Activated CD4-positive, alpha-beta T cell treated with anti-CD3 and anti-CD28 coated beads, Interleukin-2, amount 10 ng/mL, durations not matched to agents 7 days and 5 days (primary cell): Measurements from ENCODE around the gene TPST2. TPM values are rescaled to one million over a fixed set of nuclear protein-coding genes. Genes with fewer than 3 reads are reported as not detected.
A peak's percentile ranks its signal among the peaks of the same experiment; 100 is the strongest.
"Not testable (repeated sequence)": the region's sequence is repeated elsewhere in the genome, so short reads cannot be mapped to it uniquely, and the experiment has no call there.

Experiments used
- CTCF ChIA-PET: fragments of 350-600 bp; sonication (Branson Sonifier 250); formaldehyde crosslinking; loops from one replicate; lab custom pipeline; 2021; ENCODE audit warnings: antibody characterized with exemption; lab: Charles Lee
- POLR2A ChIA-PET: fragments of 350-600 bp; sonication (Branson Sonifier 250); formaldehyde crosslinking; loops from one replicate; lab custom pipeline; 2021; ENCODE audit warnings: antibody characterized with exemption; lab: Charles Lee
- DNase-seq: peaks from one replicate; pipeline ENCODE4 v3.0.0-alpha.2; 2020
- H3K27ac Mint-ChIP-seq: one replicate; pipeline ENCODE4 v1.8.0; 2021; ENCODE audit warnings: mild to moderate bottlenecking, moderate library complexity, mixed read lengths
- H3K27me3 Mint-ChIP-seq: one replicate; pipeline ENCODE4 v1.8.0; 2021; ENCODE audit warnings: mixed read lengths
- H3K36me3 Mint-ChIP-seq: one replicate; pipeline ENCODE4 v1.8.0; 2021; ENCODE audit warnings: low read depth, mixed read lengths
- H3K4me1 Mint-ChIP-seq: one replicate; pipeline ENCODE4 v1.8.0; 2021; ENCODE audit warnings: mixed read lengths
- H3K4me3 Mint-ChIP-seq: one replicate; pipeline ENCODE4 v1.8.0; 2021; ENCODE audit warnings: mild to moderate bottlenecking, moderate library complexity, mixed read lengths
- H3K9me3 Mint-ChIP-seq: one replicate; pipeline ENCODE4 v1.8.0; 2021; ENCODE audit warnings: mixed read lengths
- total RNA-seq, 2 experiments: library from RNA; stranded (reverse); gene quantifications; one replicate each; pipeline ENCODE4 v1.2.3, GENCODE V29; 2021

The TPST2 gene
- total RNA-seq, 2 experiments from 2014 or later = 25.9 to 26.3 TPM

DNA sequence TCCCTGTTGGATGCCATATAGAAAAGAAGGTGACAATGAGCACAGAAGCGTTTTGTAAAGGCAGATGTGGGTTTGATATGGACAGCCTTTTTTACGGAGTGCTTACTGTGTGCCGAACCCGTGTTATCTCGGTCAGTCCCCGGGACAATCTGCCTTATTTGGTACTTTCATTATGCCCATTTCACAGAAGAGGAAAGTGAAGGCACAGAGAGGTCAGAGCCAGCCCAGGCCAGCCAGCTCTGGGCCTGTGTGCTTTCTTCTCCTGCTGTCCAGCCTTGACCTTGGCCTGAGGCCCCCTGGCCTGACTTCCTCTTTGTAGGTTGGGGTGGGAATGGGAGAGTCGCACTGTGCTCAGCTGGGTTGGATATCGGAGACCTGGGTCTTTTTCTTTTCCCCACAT lies 28.5 kb upstream of the TPST2 start:
- Mint-ChIP-seq H3K36me3 (no peaks in the 10 kb centered on the region), H3K4me1 (peaks cover 16% of the 10 kb centered on the region), H3K4me3 (no peak overlapping the region), H3K27ac (no peak overlapping the region), H3K27me3 (peaks cover 11% of the 10 kb centered on the region), H3K9me3 (no peaks in the 10 kb centered on the region)
- POLR2A ChIA-PET = no interaction called here
- CTCF ChIA-PET = no interaction called here
- DNase-seq = no peak

DNA sequence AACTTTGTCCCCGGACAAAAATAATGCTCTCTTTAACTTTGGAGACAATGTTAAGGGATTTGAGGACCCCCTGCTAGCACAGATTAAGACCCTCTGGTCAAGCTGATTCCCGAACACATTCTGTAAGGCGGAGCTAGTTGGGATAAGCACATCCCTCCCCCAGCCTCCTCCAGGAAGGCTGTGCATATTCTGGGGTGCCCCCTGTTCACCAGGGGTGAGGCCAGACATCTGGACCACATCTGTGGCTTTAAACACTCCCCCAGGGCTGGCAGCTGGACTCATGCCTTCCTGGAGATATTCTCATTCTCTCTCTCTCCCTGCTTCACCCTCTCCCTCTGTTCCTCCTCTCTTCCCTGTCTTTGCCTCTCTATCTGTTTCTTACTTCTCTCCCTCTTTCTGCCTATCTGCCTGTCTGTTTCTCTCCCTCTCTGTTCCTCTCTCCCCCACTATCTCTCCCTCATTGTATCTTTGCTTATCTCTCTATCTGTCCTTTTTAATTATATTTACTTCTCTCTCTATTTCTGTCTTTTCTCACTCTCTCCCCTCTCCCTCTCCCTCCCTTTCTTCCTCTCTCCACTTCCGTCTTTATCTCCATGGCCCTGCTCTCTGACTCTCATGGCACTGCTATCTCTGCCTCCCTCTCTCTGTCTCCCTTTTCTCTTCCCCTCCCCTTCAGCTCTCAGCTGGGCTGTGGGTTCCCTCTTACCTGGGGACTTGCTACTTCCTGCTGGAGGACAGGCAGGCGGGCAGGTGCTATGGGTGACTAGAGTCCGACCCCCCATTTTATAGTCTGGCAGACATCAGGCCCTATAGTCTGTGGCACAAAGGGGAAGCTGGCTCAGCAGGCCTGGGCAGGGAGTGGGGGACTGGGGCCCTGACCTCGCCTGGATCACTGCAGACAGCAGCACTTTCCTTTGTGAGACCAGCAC lies 27.6 kb upstream of the TPST2 start, which contains the start of gene CRYBB1:
Gene CRYBB1 (minus strand): TSS at position 757 of the 929 bp plus-strand sequence. CDS start 1,708 bp downstream, outside the sequence.
- Mint-ChIP-seq H3K27ac (peak within 1 kb of the TSS; percentile 54), H3K4me1 (peaks cover 18% of the 10 kb centered on the region), H3K9me3 (no peaks in the 10 kb centered on the region), H3K4me3 (no peak within 1 kb of the TSS), H3K36me3 (no peaks in the 10 kb centered on the region), H3K27me3 (peaks cover 12% of the 10 kb centered on the region)
- DNase-seq = no peak
- POLR2A ChIA-PET = no interaction called here
- CTCF ChIA-PET = no interaction called here

DNA sequence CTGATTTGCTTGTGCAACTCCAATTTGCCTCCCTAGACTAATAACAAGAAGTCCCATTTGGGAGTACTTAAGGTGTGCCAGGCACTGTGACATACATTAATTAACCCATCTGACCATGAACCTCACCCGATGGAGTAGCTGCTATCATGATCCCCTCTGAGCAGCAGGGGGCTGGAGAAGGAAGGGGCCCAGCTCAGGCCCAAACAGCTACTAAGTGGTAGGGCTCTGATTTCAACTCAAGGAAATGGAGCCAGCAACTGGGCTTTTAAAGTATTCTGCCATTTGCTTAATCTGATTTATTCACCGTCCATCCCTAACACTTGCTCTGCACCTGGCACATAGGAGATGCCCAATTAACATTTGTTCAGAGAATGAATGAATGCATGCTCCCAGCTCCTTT lies 26.7 kb upstream of the TPST2 start:
- Mint-ChIP-seq H3K27me3 (peaks cover 12% of the 10 kb centered on the region), H3K4me3 (no peak overlapping the region), H3K36me3 (no peaks in the 10 kb centered on the region), H3K4me1 (peaks cover 18% of the 10 kb centered on the region), H3K9me3 (no peaks in the 10 kb centered on the region), H3K27ac (no peak overlapping the region)
- POLR2A ChIA-PET = no interaction called here
- no peak for DNase-seq
- CTCF ChIA-PET = interaction anchor here (1.0 kb wide), 1 partner anchor 11 kb away, joined by 3 read pairs; no protein-coding TSS in a partner anchor

DNA sequence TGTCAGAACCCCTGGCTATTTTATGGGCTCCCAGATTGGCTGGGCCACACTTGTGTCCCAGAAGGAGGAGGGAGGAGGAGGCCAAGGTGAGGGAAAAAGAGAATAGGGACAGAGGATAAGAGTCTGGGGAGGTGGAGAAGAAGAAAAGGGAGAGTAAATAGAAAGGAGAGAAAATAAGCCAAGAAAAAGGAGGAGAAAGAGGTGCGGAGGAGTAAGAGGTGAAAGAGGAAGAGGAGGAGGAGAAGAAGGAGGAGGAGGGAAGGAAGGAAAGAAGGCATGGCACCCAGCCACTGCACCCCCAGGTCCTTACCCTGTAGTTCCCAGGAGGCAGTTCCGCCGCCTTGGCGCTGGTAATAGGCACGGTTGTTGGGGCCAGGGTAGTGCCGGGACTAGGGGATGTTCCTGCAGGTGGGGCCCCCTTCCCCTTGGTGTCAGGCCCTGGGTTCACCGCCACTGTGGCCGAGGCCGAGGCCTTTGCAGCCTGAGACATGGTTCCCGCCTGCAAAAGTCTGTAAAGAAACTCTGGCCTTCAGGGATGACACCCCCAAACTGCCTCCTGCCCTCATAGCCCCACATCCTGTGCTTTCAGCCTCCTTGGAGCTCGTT lies 26.0 kb upstream of the TPST2 start:
- no peak overlapping the region for H3K4me3 Mint-ChIP-seq

DNA sequence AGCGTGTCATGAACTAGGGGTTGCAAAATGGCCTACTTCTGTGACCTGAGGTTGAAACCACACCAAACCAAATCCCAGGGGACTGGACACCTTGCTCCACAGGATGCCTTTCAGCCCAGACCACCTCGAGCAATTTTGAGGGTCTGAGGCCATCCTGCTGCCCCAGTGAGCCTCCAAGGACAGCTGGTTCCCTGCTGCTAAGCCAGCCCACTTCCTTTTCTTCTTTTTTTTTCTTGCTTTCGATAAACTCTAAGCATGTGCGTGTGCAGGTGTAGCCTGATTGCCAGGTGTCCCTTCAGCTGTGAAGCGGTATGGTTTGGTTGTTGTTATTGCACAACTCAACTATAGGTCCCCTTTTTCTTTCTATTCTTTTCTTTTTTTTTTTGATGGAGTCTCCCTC lies 25.2 kb upstream of the TPST2 start:
- H3K27ac Mint-ChIP-seq = no peak overlapping the region
- peaks cover 12% of the 10 kb centered on the region for H3K27me3 Mint-ChIP-seq
- DNase-seq = no peak
- ChIA-PET CTCF (interaction anchor here (0.6 kb wide), 1 partner anchor 9 kb away, joined by 3 read pairs; no protein-coding TSS in a partner anchor), POLR2A (no interaction called here)
- no peak overlapping the region for H3K4me3 Mint-ChIP-seq
- peaks cover 28% of the 10 kb centered on the region for H3K4me1 Mint-ChIP-seq
- no peaks in the 10 kb centered on the region for H3K9me3 Mint-ChIP-seq
- H3K36me3 Mint-ChIP-seq = no peaks in the 10 kb centered on the region

More for the DNA sequence above, 26.0 kb upstream of the TPST2 start:
- no peaks in the 10 kb centered on the region for H3K9me3 Mint-ChIP-seq
- H3K4me1 Mint-ChIP-seq = peaks cover 20% of the 10 kb centered on the region
- POLR2A ChIA-PET = no interaction called here
- H3K27ac Mint-ChIP-seq = no peak overlapping the region
- H3K36me3 Mint-ChIP-seq = no peaks in the 10 kb centered on the region
- DNase-seq = no peak
- CTCF ChIA-PET = interaction anchor here (1.0 kb wide), 1 partner anchor 11 kb away, joined by 3 read pairs; no protein-coding TSS in a partner anchor
- peaks cover 12% of the 10 kb centered on the region for H3K27me3 Mint-ChIP-seq

DNA sequence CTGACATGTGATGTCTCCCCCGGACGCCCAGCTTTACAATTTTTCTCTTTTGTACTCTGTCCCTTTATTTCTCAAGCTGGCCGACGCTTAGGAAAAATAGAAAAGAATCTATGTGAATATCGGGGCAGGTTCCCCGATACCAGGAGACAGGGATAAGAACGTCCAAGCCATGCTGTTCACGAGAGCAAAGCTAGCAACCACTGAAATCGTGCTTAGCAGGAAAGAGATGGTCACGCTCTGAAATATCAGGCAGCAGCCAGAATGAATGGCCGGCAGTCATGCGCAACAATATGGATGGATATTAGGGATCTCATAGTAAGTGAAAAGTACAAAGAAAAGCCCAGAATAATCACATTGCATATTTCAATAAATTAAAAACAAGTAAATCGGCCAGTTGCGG lies 24.4 kb upstream of the TPST2 start:
- POLR2A ChIA-PET = no interaction called here

DNA sequence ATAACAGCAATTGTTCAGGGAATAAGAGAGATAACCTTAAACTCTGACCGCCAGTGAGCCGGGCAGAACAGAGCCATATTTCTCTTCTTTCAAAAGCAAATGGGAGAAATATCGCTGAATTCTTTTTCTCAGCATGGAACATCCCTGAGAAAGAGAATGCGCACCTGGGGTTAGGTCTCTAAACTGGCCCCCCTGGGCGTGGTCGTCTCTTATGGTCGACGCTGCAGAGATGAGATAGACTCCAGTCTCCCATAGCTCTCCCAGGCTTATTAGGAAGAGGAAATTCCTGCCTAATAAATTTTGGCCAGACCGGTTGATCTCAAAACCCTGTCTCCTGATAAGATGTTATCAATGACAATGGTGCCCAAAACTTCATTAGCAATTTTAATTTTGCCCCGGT lies 23.8 kb upstream of the TPST2 start:
- H3K27ac Mint-ChIP-seq, H3K4me3 Mint-ChIP-seq, H3K36me3 Mint-ChIP-seq, POLR2A ChIA-PET, H3K9me3 Mint-ChIP-seq, DNase-seq: not testable (repeated sequence)
- peaks cover 18% of the 10 kb centered on the region for H3K27me3 Mint-ChIP-seq
- CTCF ChIA-PET = interaction anchor here (1.4 kb wide), 1 partner anchor 18 kb away, joined by 7 read pairs; no protein-coding TSS in a partner anchor
- peaks cover 39% of the 10 kb centered on the region for H3K4me1 Mint-ChIP-seq

More for the DNA sequence above, 24.4 kb upstream of the TPST2 start:
- CTCF ChIA-PET = no interaction called here
- Mint-ChIP-seq H3K4me1 (peaks cover 36% of the 10 kb centered on the region), H3K27me3 (peaks cover 15% of the 10 kb centered on the region), H3K4me3 (no peak overlapping the region), H3K27ac (no peak overlapping the region), H3K36me3 (no peaks in the 10 kb centered on the region), H3K9me3 (no peaks in the 10 kb centered on the region)
- no peak for DNase-seq

DNA sequence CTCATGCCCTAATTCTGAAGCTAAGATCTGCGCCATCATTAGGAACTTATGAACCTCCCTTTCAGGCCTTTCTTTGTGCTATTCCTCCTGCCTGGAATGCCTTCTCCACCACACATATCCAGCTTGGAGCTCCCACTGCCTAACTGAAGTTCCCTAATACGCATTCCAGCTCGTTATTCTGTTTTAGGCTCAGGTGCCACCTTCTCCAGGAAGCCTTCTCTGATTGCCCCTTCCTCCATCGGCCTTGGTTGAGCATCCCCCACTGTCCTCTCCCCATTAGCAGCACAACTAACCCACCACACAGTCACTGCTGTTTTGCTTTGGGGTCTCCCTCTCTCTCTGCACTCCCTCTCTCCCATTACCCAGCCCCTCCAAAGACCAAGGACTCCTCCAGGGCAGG lies 22.7 kb upstream of the TPST2 start:
- Mint-ChIP-seq H3K4me1 (peaks cover 37% of the 10 kb centered on the region), H3K27ac (no peak overlapping the region), H3K4me3 (no peak overlapping the region), H3K9me3 (no peaks in the 10 kb centered on the region), H3K27me3 (peaks cover 20% of the 10 kb centered on the region), H3K36me3 (no peaks in the 10 kb centered on the region)
- CTCF ChIA-PET = interaction anchor here (0.9 to 1.4 kb wide), 4 partner anchors 8 to 29 kb away, joined by 3 to 7 read pairs (median 4); no protein-coding TSS in a partner anchor
- POLR2A ChIA-PET = no interaction called here
- DNase-seq = no peak

DNA sequence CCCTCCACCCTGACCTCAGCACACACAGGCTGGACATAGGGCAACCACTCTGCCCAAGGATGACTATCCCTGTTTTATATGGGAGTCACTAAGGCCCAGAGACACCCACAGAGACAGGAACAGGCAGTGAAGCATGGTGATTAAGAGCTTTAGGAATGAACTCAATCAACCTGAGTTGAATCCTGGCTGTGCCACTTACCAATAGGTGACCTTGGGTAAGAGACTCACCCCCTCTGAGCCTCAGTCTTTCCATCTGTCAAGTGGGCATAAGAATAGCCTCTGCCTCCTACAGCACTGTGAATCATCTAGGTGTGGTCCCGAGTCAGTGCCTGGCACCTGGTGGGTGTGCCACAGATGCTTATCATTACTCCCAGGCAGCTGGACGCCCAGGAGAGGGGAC lies 21.1 kb upstream of the TPST2 start:
- CTCF ChIA-PET = interaction anchor here (1.3 to 1.6 kb wide), 2 partner anchors 17 to 108 kb away, joined by 4 to 5 read pairs; no protein-coding TSS in a partner anchor
- Mint-ChIP-seq H3K9me3 (no peaks in the 10 kb centered on the region), H3K27ac (peak overlapping the region; percentile 38), H3K4me3 (no peak overlapping the region), H3K27me3 (peaks cover 17% of the 10 kb centered on the region), H3K4me1 (peaks cover 27% of the 10 kb centered on the region), H3K36me3 (no peaks in the 10 kb centered on the region)
- DNase-seq = no peak
- POLR2A ChIA-PET = no interaction called here

DNA sequence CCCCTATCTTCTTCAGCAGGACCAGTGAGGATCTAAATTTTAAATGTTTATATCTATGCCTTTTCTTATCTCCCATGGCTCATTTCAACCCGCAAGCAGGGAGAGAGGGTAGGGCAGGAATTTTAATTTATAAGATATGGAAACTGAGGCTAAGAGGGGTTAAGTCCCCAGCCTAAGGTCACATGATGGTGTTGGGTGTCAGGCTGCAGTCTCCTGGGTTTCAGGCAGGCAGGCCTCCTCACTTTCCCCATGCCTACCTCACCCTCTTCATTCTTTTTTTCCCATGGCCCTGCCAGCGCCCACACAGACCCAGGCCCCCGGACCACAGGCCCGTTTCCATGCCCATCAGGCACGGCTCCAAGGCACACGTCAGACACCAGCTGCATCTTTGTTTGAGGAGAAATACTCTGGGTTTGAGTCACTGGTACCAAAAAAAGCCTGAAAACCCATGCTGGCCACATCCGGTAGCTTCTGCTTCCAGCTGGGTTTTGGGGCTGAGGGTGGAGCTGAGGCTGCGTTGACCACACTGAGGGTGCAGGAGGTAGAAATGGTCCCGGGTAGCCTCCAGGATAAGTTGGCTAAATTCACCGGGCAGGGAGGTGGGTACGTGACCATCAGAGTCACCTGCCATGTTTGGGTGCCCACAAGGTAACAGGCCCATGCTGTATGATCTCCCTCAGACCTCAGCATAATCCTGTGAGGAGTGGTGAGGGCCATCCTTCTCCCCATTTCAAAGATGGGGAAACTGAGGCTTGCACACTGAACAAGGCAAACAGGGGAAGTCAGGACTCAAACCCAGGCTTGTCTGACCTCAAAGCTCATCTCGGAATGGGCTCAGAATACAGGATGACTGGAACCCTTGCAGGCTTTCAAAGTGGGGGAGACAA lies 20.4 kb upstream of the TPST2 start:
- peaks cover 17% of the 10 kb centered on the region for H3K27me3 Mint-ChIP-seq
- H3K4me1 Mint-ChIP-seq = peaks cover 26% of the 10 kb centered on the region
- H3K36me3 Mint-ChIP-seq = no peaks in the 10 kb centered on the region
- no peaks in the 10 kb centered on the region for H3K9me3 Mint-ChIP-seq
- ChIA-PET CTCF (interaction anchor here (0.5 to 1.6 kb wide), 4 partner anchors 16 to 107 kb away, joined by 3 to 5 read pairs (median 4); no protein-coding TSS in a partner anchor), POLR2A (no interaction called here)
- peak overlapping the region; percentile 18 for H3K4me3 Mint-ChIP-seq
- H3K27ac Mint-ChIP-seq = peak overlapping the region; percentile 76
- peak; percentile 60 for DNase-seq

DNA sequence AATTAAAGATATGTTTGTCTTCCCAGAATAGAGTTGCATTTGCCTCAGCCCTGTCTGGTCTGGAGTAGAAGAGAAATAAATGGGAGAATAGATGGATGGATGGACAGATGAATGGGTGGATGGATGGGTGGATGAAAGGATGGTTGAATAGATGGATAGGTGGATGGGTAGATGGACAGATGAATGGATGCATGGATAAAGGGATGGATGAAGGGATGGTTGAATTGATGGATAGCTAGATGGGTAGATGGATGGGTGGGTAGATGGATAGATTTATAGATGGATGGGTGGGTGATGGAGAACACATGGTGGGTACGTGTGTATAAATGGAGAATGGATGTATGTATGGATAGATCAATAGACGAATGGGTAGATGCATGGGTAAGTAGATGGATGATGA lies 19.4 kb upstream of the TPST2 start:
- Mint-ChIP-seq H3K36me3 (no peaks in the 10 kb centered on the region), H3K4me1 (peaks cover 26% of the 10 kb centered on the region), H3K4me3 (no peak overlapping the region), H3K27ac (no peak overlapping the region), H3K9me3 (no peaks in the 10 kb centered on the region), H3K27me3 (peaks cover 15% of the 10 kb centered on the region)
- ChIA-PET CTCF (interaction anchor here (1.1 kb wide), 1 partner anchor 18 kb away, joined by 3 read pairs; no protein-coding TSS in a partner anchor), POLR2A (interaction anchor here (0.6 kb wide), 1 partner anchor 93 kb away, joined by 3 read pairs; no protein-coding TSS in a partner anchor)
- no peak for DNase-seq

DNA sequence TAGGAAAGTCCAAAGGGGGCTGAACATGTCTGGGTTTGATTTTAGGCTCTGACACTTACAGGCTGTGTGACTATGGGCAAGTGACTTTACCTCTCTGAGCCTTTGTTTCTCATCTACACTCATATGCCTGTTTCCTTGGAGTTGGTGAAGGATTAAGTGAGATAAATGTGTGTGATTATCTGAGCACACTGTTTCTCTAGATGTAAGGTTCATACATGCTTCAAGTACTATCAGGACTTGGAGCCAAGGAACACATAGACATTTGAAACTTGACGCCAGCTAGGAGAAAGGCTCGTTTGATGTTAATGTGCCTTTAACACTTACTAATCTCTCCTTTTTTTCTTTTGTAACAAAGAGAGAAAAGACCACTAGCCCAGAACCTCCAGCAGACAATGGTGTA lies 18.2 kb upstream of the TPST2 start:
- H3K27ac Mint-ChIP-seq = no peak overlapping the region
- H3K4me1 Mint-ChIP-seq = peaks cover 29% of the 10 kb centered on the region
- H3K9me3 Mint-ChIP-seq = no peaks in the 10 kb centered on the region
- CTCF ChIA-PET = interaction anchor here (0.6 kb wide), 1 partner anchor 14 kb away, joined by 3 read pairs; no protein-coding TSS in a partner anchor
- POLR2A ChIA-PET = interaction anchor here (0.7 kb wide), 1 partner anchor 26 kb away, joined by 3 read pairs; no protein-coding TSS in a partner anchor
- no peaks in the 10 kb centered on the region for H3K36me3 Mint-ChIP-seq
- no peak overlapping the region for H3K4me3 Mint-ChIP-seq
- DNase-seq = no peak
- H3K27me3 Mint-ChIP-seq = peaks cover 8% of the 10 kb centered on the region
